ENCODE measurements around the gene LPCAT4.

GRCh38 chr15:34362047-34362773, 4.8 kb downstream of the LPCAT4 start:
- TF ChIP-seq GATA2 (IDR thresholded peaks at IDR 0.05; ENCODE audit: low read depth, low read length) (no peak), GATA3 (IDR thresholded peaks at IDR 0.05; ENCODE audit: low read depth, low read length) (no peak)
